HG02885 (cell line): Measurements from ENCODE around the gene GNAQ.

ENCODE experiments used
- ATAC-seq: cut with Tn5 transposase; IDR thresholded peaks from one replicate; pipeline ENCODE4 v1.9.1; 2021; ENCODE audit warnings: mild to moderate bottlenecking; ENCODE audit not compliant: unreplicated experiment, poor library complexity

GNAQ gene

DNA sequence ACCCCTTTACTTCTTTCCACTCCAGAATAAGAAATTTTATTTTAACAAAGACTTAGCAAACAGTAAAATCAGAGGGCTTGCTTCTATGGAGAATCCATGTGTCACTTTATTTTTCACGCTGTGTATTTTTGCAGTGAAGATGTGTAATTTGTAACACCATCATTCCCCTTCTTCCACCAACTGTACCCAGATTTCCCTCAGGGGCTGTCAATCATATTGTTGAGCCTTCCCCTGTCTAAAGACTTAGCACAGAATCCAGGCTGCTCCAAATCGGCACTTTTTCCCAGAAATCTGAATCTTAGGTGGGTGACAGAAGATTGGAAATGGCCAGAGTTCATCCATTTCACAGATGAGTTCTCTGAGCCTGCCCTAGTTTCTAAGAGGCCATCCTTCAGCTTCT lies 115.9 kb downstream of the GNAQ start:
- no peak for ATAC-seq

DNA sequence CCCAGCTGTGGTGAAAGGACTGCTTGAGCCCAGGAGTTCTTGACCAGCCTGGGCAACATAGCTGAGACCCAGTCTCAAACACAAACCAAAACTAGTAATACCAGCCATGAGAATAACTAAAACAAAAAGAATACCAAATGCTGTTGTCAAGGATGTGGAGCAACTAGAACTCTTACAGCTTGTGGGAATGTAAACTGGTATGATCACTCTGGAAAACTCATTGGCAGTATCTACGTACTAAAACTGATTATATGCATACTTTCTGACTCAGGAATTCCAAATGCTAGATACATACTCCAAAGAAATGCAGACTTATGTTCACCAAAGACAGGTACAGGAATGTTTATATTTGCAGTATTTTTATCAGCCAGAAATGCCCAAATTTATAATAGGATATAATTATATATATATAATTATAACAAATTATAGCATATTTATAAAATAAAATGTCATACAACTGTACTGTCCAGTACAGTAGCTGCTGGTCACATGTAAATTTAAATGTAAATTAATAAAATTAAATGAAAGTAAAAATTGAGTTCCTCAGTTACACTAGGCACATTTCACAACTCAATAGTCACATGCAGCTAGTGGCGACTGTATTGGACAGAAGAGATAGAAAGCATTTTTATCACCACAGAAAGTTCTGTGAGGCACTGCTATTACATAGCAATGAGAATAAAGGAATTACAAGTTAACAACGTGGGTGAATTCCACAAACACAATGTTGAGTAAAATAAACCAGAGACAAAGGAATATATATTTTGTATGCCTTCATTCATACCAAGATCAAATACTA lies 118.5 kb downstream of the GNAQ start:
- no peak for ATAC-seq

DNA sequence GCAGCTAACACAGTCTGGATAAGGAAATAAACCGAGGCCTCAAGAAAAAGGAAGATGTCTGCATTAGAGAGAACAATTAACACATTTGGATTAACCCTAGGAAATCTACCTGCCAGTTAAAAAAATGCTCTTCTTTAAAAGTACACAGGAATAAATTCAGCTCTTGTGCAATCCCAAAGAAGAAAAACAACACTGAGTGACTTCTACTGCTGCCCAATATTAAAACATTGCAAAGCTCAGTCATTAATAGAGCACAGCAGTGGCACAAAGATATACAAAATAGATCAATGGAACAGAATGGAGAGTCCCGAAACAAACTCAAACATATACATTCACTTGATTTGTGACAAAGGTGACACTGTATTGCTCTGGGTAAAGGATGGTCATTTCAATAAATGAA lies 119.7 kb downstream of the GNAQ start:
- no peak for ATAC-seq

DNA sequence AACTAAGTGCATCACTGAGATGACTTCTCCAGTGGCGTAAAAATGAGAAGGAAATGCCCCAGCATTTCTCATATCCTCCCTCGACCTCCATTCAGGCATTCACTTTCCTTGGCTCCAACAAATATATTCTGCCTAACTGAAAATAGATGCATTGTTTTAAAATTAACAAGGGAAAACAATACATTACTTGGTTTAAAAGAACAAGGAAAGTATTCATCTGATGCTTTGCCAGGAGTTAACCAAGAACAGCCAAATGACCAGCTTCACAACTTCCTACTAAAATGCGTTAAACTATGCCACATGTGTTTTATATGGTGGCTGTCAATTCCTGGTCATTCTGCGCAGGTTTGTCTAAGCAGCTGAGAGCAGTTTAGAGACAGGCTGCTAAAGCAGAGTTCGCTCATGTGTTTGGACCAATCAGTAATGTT lies 121.4 kb downstream of the GNAQ start:
- ATAC-seq, result no peak

DNA sequence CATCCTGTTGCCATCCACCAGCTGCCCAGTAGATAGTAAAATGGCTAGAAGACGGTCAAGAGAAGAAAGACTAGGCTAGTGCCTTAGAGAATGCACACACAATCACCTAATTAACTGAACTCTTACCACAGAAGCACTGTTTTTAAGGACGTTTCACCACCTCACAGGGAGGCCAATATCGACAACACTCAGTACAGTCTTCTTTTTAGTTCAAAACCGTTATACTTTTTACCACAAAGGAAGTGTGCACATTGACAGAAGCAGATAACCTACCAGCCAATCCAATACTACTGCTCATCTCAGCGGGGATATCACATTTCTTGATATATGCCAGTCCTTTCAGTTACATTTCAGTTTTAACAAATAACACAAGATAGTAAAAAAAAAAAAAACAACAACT lies 122.3 kb downstream of the GNAQ start:
- ATAC-seq, result no peak

DNA sequence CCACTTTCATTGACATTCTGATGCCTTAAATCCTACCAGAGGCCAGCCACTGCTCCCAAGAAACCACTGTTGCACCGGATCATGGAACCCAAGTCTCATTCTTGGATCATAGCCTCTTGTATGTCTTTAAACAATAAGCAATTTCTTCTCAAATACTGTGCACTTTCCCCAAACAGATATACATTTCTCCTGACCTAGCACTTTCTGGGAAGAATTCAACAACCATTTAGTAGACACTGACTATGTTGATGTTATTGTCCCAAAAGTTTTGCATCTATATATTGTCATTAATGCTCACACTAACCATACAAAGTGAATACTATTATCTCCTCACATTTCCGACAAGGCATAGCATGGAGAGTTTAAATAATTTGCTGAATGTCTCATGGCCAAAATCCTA lies 123.3 kb downstream of the GNAQ start:
- ATAC-seq, result no peak

DNA sequence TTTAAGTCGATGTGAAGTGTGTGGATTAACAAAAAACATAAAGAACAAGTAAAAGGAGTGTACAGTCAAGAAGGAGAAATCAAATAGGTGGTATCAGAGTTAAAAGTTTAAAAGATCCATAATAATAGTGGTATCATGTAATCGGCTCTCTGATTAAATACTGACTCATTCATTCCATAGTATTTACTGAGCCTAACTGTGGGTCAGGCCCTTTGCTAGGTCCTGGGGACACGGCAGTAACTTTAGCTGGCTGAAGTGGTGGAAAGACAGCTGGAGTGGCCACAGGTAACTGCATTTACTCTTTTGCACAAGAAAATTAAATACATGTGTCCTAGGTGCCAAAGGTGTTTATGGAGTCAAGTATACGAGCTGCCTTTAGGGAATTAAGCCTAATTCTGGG lies 124.0 kb downstream of the GNAQ start:
- ATAC-seq, result no peak

GRCh38 chr9:77906991-77907390 lies 124.6 kb downstream of the GNAQ start:
- no peak for ATAC-seq

DNA sequence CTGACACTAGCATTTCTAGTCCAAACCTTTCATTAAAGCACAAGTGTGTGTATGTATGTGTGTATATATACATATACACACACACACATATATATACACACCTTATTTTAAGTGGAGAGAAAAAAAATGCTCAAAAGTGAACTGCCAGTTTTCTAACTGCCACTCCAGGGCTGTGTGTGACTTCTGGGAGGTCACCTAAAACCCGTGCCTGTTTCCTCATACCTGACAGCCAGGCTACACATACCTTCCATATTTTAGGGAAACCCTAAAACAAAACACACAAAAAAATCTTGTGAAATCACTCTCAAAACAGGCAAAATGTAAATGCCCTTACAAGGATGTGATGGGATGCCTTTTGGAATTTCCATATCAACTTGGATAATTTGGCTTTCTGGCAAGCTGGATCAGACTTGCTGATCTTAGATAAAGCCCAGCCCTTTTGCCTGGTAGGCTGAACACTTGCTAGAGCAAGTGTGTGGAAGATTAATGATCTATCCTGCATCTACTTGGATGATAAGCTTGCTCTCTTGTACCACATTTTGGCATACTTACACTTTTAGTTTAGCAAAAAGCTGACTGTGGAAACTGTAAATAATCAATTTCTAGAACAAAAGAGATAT lies 127.8 kb downstream of the GNAQ start:
- no peak for ATAC-seq

GRCh38 chr9:77901771-77902170 lies 129.8 kb downstream of the GNAQ start:
- ATAC-seq, result no peak

GRCh38 chr9:77901018-77901417 lies 130.6 kb downstream of the GNAQ start:
- ATAC-seq, result no peak

DNA sequence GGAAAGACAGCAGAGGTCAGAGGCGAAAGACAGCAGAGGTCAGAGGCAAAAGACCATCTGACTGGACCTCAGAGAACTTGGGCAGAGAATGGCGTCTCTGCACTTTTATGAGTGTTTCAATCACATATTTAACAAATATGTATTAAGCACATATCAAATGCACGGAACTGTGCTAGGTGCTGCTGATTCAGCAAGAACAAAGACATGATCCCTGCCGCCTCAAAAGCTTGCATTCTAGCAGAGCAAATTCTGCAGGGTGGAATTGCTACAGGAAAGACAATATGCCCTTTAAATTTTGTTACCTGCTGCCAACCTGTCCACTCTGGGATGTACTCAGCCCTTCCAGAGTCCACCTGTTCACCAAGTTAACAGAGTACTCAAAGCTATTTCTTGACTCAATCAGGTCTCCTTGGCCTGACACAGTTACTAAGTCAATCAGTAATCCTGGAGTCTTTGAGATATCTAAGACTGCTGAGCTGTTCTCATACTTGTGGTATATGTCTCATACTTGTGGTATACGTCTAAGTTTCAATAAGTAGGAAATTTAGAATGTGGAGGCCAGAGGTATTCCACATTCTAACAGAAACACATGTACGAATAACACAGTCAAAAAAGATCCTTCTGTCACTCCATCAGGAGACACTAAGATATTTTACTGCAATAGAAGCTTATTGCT lies 131.8 kb downstream of the GNAQ start:
- ATAC-seq, result no peak

- ATAC-seq, result no peak
Measured at GRCh38 chr9:77898864-77899263, 132.7 kb downstream of the GNAQ start.

- no peak for ATAC-seq
Measured at GRCh38 chr9:77896938-77897667, 134.5 kb downstream of the GNAQ start.

GRCh38 chr9:77896269-77896937 lies 135.2 kb downstream of the GNAQ start:
- no peak for ATAC-seq

DNA sequence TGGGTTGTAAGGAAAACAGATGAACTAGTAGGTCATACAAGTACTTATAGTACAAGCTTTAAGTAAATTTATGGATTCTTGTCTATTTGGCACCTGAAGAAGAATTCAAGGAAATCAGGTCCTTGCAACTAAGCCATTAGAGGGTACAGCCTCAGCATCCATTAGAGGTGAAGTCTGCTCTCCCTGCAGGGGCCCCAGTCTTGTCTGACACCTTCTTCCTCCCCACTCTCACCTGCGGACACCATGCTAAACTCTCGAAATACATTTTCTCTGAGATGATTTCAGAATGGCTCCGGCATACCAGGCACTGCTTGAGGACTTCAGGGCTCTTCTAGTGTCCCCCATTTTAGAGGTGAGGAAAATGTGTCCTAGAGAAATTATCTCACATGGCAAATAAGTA lies 137.9 kb downstream of the GNAQ start:
- ATAC-seq, result no peak

DNA sequence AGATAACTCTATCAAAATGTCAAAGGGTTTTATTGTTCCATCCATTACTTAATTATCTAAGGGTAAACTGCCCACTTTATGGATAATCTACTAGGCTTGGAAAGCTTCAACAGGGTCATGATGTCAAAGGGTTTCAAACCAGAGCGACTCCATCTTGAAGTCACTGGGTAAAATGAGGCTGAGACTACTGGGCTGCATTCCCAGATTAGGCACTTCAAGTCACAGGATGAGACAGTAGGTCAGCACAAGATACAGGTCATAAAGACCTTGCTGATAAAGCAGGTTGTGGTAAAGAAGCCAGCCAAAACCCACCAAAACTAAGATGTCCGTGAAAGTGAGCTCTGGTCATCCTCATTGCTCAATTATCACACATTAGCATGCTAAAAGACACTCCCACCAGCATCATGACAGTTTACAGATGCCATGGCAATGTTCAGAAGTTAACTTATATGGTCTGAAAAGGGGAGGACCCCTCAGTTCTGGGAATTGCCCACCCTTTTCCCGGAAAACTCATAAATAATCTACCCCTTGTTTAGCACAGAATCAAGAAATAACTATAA lies 138.6 kb downstream of the GNAQ start:
- ATAC-seq, result no peak

DNA sequence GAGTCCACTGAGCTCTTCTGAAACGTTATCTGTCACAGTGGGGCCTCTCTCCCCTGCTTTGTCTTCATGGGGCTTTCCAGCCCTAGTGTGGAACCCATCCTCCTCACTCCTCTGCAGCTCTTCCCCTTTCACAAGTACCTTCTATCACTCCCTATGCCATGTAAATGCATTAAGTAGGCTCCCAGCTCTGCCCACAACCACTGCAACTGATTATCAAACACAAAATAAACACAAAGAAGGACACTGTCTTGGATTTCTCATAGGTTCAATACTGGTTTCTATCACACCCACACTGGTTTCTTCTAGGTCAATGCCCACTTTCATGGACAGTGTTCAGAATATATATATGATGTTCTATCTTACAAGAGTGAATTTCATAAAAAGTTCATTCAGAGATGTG lies 139.4 kb downstream of the GNAQ start:
- peak; percentile 88 for ATAC-seq

- no peak for ATAC-seq
Measured at GRCh38 chr9:77891128-77891800, 140.3 kb downstream of the GNAQ start.
